MCF 10A (cell line): Measurements from ENCODE around the gene ITGA11. TPM values are rescaled to one million over a fixed set of nuclear protein-coding genes. Genes with fewer than 3 reads are reported as not detected.

Experiments used
- BruUV-seq: library from RNA; stranded (reverse); fragments of 400-500 nt; replicated peaks from 2 replicates; lab custom pipeline; 2021; lab: Mats Ljungman, UMichigan
- CTCF ChIA-PET: fragments of 300-600 bp; sonication (Branson Sonifier 250); formaldehyde crosslinking; extraction: SDS; loops from one replicate; lab custom pipeline; 2021; ENCODE audit warnings: antibody characterized with exemption, inconsistent platforms; lab: Yijun Ruan, JAX
- POLR2A ChIA-PET: fragments of 300-600, 350-650 bp; sonication (Branson Sonifier 250); formaldehyde crosslinking; extraction: SDS; loops from one replicate; lab custom pipeline; 2020; ENCODE audit warnings: antibody characterized with exemption, inconsistent platforms; lab: Yijun Ruan, JAX
- DNase-seq: peaks from one replicate; pipeline ENCODE4 v3.0.0-alpha.2; 2018; ENCODE audit not compliant: unreplicated experiment
- H3K27ac Mint-ChIP-seq: one replicate; pipeline ENCODE4 v1.8.0; 2022; ENCODE audit warnings: mild to moderate bottlenecking, low read depth, mixed read lengths; ENCODE audit not compliant: unreplicated experiment
- H3K27me3 Mint-ChIP-seq: one replicate; pipeline ENCODE4 v1.8.0; 2022; ENCODE audit warnings: mixed read lengths; ENCODE audit not compliant: insufficient read depth, unreplicated experiment
- H3K36me3 Mint-ChIP-seq: one replicate; pipeline ENCODE4 v1.8.0; 2022; ENCODE audit warnings: mild to moderate bottlenecking, moderate library complexity, mixed read lengths; ENCODE audit not compliant: insufficient read depth, unreplicated experiment
- H3K4me1 Mint-ChIP-seq: one replicate; pipeline ENCODE4 v1.8.0; 2022; ENCODE audit warnings: mixed read lengths; ENCODE audit not compliant: insufficient read depth, unreplicated experiment
- H3K4me3 Mint-ChIP-seq: one replicate; pipeline ENCODE4 v1.8.0; 2022; ENCODE audit warnings: mild to moderate bottlenecking, moderate library complexity, mixed read lengths; ENCODE audit not compliant: unreplicated experiment
- H3K9me3 Mint-ChIP-seq: one replicate; pipeline ENCODE4 v1.8.0; 2022; ENCODE audit warnings: mixed read lengths; ENCODE audit not compliant: unreplicated experiment
- intact Hi-C: fragments of 100-400 bp; cut with micrococcal nuclease; formaldehyde crosslinking; loops from 2 replicates; pipeline ENCODE4 v1.14.1; 2022
- total RNA-seq: library from RNA; stranded (reverse); gene quantifications from 2 replicates; pipeline ENCODE4 v1.2.3, GENCODE V29; 2022
- TF ChIP-seq, protein P1 (sequence below): fragments of 200-600 bp; IDR thresholded peaks from one replicate; pipeline ENCODE4 v1.8.0; 2022; ENCODE audit warnings: antibody characterized with exemption, mild to moderate bottlenecking; ENCODE audit not compliant: unreplicated experiment

ITGA11 gene
- total RNA-seq, 1 experiment from 2014 or later = 0.19 TPM

- ChIA-PET POLR2A (no interaction called here), CTCF (no interaction called here)
- BruUV-seq = no TSS peak
- no peaks in the 10 kb centered on the region for H3K36me3 Mint-ChIP-seq
- peaks cover 7% of the 10 kb centered on the region for H3K9me3 Mint-ChIP-seq
- H3K27me3 Mint-ChIP-seq = peaks cover 90% of the 10 kb centered on the region
- intact Hi-C loops = no loop called here
- H3K27ac Mint-ChIP-seq = no peak overlapping the region
- H3K4me1 Mint-ChIP-seq = peaks cover under 1% of the 10 kb centered on the region
- H3K4me3 Mint-ChIP-seq = no peak overlapping the region
- DNase-seq = no peak
- TF ChIP-seq, protein P1, sequence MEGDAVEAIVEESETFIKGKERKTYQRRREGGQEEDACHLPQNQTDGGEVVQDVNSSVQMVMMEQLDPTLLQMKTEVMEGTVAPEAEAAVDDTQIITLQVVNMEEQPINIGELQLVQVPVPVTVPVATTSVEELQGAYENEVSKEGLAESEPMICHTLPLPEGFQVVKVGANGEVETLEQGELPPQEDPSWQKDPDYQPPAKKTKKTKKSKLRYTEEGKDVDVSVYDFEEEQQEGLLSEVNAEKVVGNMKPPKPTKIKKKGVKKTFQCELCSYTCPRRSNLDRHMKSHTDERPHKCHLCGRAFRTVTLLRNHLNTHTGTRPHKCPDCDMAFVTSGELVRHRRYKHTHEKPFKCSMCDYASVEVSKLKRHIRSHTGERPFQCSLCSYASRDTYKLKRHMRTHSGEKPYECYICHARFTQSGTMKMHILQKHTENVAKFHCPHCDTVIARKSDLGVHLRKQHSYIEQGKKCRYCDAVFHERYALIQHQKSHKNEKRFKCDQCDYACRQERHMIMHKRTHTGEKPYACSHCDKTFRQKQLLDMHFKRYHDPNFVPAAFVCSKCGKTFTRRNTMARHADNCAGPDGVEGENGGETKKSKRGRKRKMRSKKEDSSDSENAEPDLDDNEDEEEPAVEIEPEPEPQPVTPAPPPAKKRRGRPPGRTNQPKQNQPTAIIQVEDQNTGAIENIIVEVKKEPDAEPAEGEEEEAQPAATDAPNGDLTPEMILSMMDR = no peak
Observed at GRCh38 chr15:68440136-68440535, 8.2 kb upstream of the ITGA11 start.

- TF ChIP-seq, protein P1 = no peak
- Mint-ChIP-seq H3K9me3 (peaks cover 4% of the 10 kb centered on the region), H3K27ac (no peak overlapping the region), H3K4me1 (no peaks in the 10 kb centered on the region), H3K4me3 (no peak overlapping the region), H3K27me3 (peaks cover 90% of the 10 kb centered on the region), H3K36me3 (no peaks in the 10 kb centered on the region)
- no peak for DNase-seq
- POLR2A ChIA-PET = no interaction called here
- CTCF ChIA-PET = no interaction called here
- intact Hi-C loops = no loop called here
- no TSS peak for BruUV-seq
Observed at GRCh38 chr15:68439506-68439905, 7.5 kb upstream of the ITGA11 start.

GRCh38 chr15:68436680-68437079 lies 4.7 kb upstream of the ITGA11 start:
- CTCF ChIA-PET = no interaction called here
- no TSS peak for BruUV-seq
- TF ChIP-seq, protein P1 = no peak
- intact Hi-C loops = no loop called here
- Mint-ChIP-seq H3K9me3 (no peaks in the 10 kb centered on the region), H3K4me3 (no peak overlapping the region), H3K27me3 (peaks cover 94% of the 10 kb centered on the region), H3K36me3 (no peaks in the 10 kb centered on the region), H3K4me1 (peaks cover 8% of the 10 kb centered on the region), H3K27ac (no peak overlapping the region)
- no peak for DNase-seq
- POLR2A ChIA-PET = no interaction called here

DNA sequence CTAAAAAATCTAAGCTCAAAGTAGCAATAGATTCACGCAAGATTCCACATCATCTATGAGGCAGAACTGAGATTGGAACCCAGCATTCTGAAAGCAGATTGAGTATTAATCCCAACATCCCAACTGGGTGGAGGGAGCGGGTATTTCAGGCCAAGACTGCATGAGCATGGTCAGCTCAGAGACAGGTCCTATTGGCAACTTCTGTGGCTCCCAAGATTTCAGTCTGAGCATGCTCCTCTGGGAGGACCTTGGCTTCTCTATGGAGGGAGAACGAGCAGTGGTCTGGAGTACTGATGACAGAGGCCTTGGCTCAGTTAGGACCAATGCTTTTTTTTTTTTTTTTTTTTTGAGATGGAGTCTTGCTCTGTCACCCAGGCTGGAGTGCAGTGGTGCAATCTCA lies 4.0 kb upstream of the ITGA11 start:
- no peak overlapping the region for H3K4me3 Mint-ChIP-seq
- POLR2A ChIA-PET = interaction anchor here (0.6 kb wide), 1 partner anchor 62 kb away, joined by 3 read pairs; no protein-coding TSS in a partner anchor
- CTCF ChIA-PET = interaction anchor here (0.7 kb wide), 1 partner anchor 10 kb away, joined by 3 read pairs; no protein-coding TSS in a partner anchor
- peaks cover 8% of the 10 kb centered on the region for H3K4me1 Mint-ChIP-seq
- no TSS peak for BruUV-seq
- H3K9me3 Mint-ChIP-seq = no peaks in the 10 kb centered on the region
- intact Hi-C loops = no loop called here
- no peak for DNase-seq
- TF ChIP-seq, protein P1 = no peak
- peaks cover 93% of the 10 kb centered on the region for H3K27me3 Mint-ChIP-seq
- no peak overlapping the region for H3K27ac Mint-ChIP-seq
- H3K36me3 Mint-ChIP-seq = no peaks in the 10 kb centered on the region
